IMR-90 (cell line): Measurements from ENCODE around the gene ISM2. TPM values are rescaled to one million over a fixed set of nuclear protein-coding genes. Genes with fewer than 3 reads are reported as not detected.

Source experiments
- ATAC-seq: fragments of 200-7000 bp; cut with Tn5 transposase; 2 replicates; pipeline ENCODE4 v1.9.1; 2020; ENCODE audit warnings: low read depth, mild to moderate bottlenecking, moderate library complexity
- BruUV-seq: library from RNA; stranded (reverse); fragments of 400-500 nt; replicated peaks from 2 replicates; lab custom pipeline; 2021; lab: Mats Ljungman, UMichigan
- CTCF ChIA-PET: fragments of 300-600 bp; formaldehyde crosslinking; extraction: SDS; loops from one replicate; lab custom pipeline; 2021; ENCODE audit warnings: antibody characterized with exemption; lab: Yijun Ruan, JAX
- POLR2A ChIA-PET: fragments of 300-600 bp; sonication (Branson Sonifier 250); formaldehyde crosslinking; loops from one replicate; lab custom pipeline; 2022; ENCODE audit warnings: antibody characterized with exemption; ENCODE audit not compliant: unreplicated experiment; lab: Charles Lee
- DNase-seq: peaks from one replicate; pipeline ENCODE4 v3.0.0; 2013
- H2AFZ ChIP-seq: replicated peaks from 2 replicates; pipeline ENCODE3; 2013; ENCODE audit warnings: low read length, mild to moderate bottlenecking; ENCODE audit not compliant: poor library complexity
- H2AK5ac ChIP-seq: 2 replicates; pipeline ENCODE4 v1.6.1; 2013; ENCODE audit warnings: low read depth, low read length, inconsistent platforms
- H2AK9ac ChIP-seq: replicated peaks from 2 replicates; pipeline ENCODE3; 2013; ENCODE audit warnings: mild to moderate bottlenecking, low read depth, low read length, moderate library complexity; ENCODE audit not compliant: poor library complexity
- H2BK120ac ChIP-seq: 2 replicates; pipeline ENCODE4 v1.6.1; 2013; ENCODE audit warnings: low read depth, low read length, inconsistent platforms
- H2BK15ac ChIP-seq: 3 replicates; pipeline ENCODE4 v1.6.1; 2013; ENCODE audit warnings: low read depth, low read length, inconsistent platforms
- H2BK20ac ChIP-seq: 2 replicates; pipeline ENCODE4 v1.6.1; 2013; ENCODE audit warnings: low read depth, mild to moderate bottlenecking, inconsistent platforms, low read length, moderate library complexity
- H2BK5ac ChIP-seq: 2 replicates; pipeline ENCODE4 v1.6.1; 2013; ENCODE audit warnings: mild to moderate bottlenecking, low read depth, low read length, inconsistent platforms; ENCODE audit not compliant: poor library complexity, severe bottlenecking
- H3K14ac ChIP-seq: replicated peaks from 2 replicates; pipeline ENCODE4 v1.6.1; 2013; ENCODE audit warnings: low read depth, low read length, inconsistent platforms
- H3K18ac ChIP-seq: 2 replicates; pipeline ENCODE4 v1.6.1; 2013; ENCODE audit warnings: low read depth, low read length, control low read depth
- H3K23ac ChIP-seq: 2 replicates; pipeline ENCODE4 v1.6.1; 2013; ENCODE audit warnings: low read depth, low read length, inconsistent platforms
- H3K27ac ChIP-seq: 2 replicates; pipeline ENCODE4 v1.5.1; 2013; ENCODE audit warnings: mild to moderate bottlenecking, control low read depth, low read length; ENCODE audit not compliant: insufficient read depth
- H3K27me3 ChIP-seq: 2 replicates; pipeline ENCODE4 v1.6.1; 2013; ENCODE audit warnings: low read length; ENCODE audit not compliant: control insufficient read depth, insufficient read depth
- H3K36me3 ChIP-seq: 2 replicates; pipeline ENCODE4 v1.6.1; 2013; ENCODE audit warnings: low read length, mixed read lengths; ENCODE audit not compliant: control insufficient read depth, insufficient read depth
- H3K4ac ChIP-seq: 2 replicates; pipeline ENCODE4 v1.6.1; 2013; ENCODE audit warnings: low read depth, low read length, inconsistent platforms
- H3K4me1 ChIP-seq: 2 replicates; pipeline ENCODE4 v1.6.1; 2013; ENCODE audit warnings: low read length, mixed read lengths; ENCODE audit not compliant: control insufficient read depth, insufficient read depth
- H3K4me2 ChIP-seq: 2 replicates; pipeline ENCODE4 v1.6.1; 2013; ENCODE audit warnings: low read depth, mild to moderate bottlenecking, control low read depth, low read length, moderate library complexity
- H3K4me3 ChIP-seq: 2 replicates; pipeline ENCODE4 v1.5.1; 2013; ENCODE audit warnings: low read depth, mild to moderate bottlenecking, control low read depth, low read length, moderate library complexity; ENCODE audit not compliant: insufficient read depth
- H3K56ac ChIP-seq: 2 replicates; pipeline ENCODE4 v1.6.1; 2013; ENCODE audit warnings: low read length, inconsistent platforms; ENCODE audit not compliant: insufficient read depth; ENCODE audit errors: extremely low read depth
- H3K79me1 ChIP-seq, 2 experiments: 2 replicates each; pipeline ENCODE4 v1.6.1; 2013; ENCODE audit warnings: low read length in 2 of 2, inconsistent platforms in 1 of 2, low read depth in 1 of 2
- H3K9ac ChIP-seq: 2 replicates; pipeline ENCODE4 v1.6.1; 2013; ENCODE audit warnings: low read depth, low read length, control low read depth
- H3K9me1 ChIP-seq: 2 replicates; pipeline ENCODE4 v1.6.1; 2013; ENCODE audit warnings: low read length, inconsistent platforms; ENCODE audit not compliant: insufficient read depth
- H3K9me3 ChIP-seq: 2 replicates; pipeline ENCODE4 v1.6.1; 2013; ENCODE audit warnings: low read length; ENCODE audit not compliant: control insufficient read depth, insufficient read depth
- H4K20me1 ChIP-seq: 2 replicates; pipeline ENCODE4 v1.6.1; 2013; ENCODE audit warnings: low read length, inconsistent platforms; ENCODE audit not compliant: insufficient read depth
- H4K5ac ChIP-seq: 2 replicates; pipeline ENCODE4 v1.6.1; 2013; ENCODE audit warnings: mild to moderate bottlenecking, low read depth, low read length, control low read depth
- H4K8ac ChIP-seq, 2 experiments: 2 replicates each; pipeline ENCODE4 v1.6.1; 2013; ENCODE audit warnings: low read depth in 2 of 2, low read length in 2 of 2, control low read depth in 1 of 2, inconsistent platforms in 1 of 2
- H4K91ac ChIP-seq: 2 replicates; pipeline ENCODE4 v1.6.1; 2013; ENCODE audit warnings: low read depth, low read length, inconsistent platforms; ENCODE audit not compliant: insufficient read depth
- CEBPB ChIP-seq: IDR thresholded peaks from 2 replicates; pipeline ENCODE4 v1.6.1; 2012; ENCODE audit warnings: low read depth, low read length, improper control_type of control experiment
- WGBS, 2 experiments: methylation state at CpG; one replicate each; pipeline versions ENCODE4 v1.1.5 to v1.1.7; 2013; ENCODE audit warnings: missing lambda C conversion rate in 2 of 2; ENCODE audit not compliant: insufficient read length in 1 of 2; ENCODE audit errors: extremely low coverage in 2 of 2; 5-methylcytosine and 5-hydroxymethylcytosine counted together
- dilution Hi-C: fragments of 300-500 bp; cut with HindIII; formaldehyde crosslinking; loops from one replicate; pipeline ENCODE4 v1.14.3; 2018; ENCODE audit warnings: low sequenced_read_pairs; ENCODE audit not compliant: unreplicated experiment
- in situ Hi-C: fragments of 300-500 bp; cut with MboI; formaldehyde crosslinking; loops from 3 replicates; pipeline ENCODE4 v1.14.3; 2019; ENCODE audit warnings: low sequenced_read_pairs, inconsistent platforms, mixed read lengths
- intact Hi-C: fragments of 100-400 bp; cut with micrococcal nuclease; formaldehyde crosslinking; loops from 2 replicates; pipeline ENCODE4 v1.10.0; 2022
- polyA plus RNA-seq, 3 experiments: library from polyadenylated mRNA; depleted of rRNA; stranded (reverse); fragments of >200 nt; gene quantifications; 2 replicates each; pipeline ENCODE4 v1.2.3, GENCODE V29; 2012; ENCODE audit warnings: low replicate concordance in 1 of 3
- total RNA-seq: library from RNA; depleted of rRNA; stranded (reverse); fragments of >200 nt; gene quantifications from 2 replicates; pipeline ENCODE4 v1.2.3, GENCODE V29; 2012

ISM2 gene
- total and polyA plus RNA-seq, 2 of the 4 experiments (the other 2 are of a cell fraction), result under 0.01 to 0.12 TPM

GRCh38 chr14:77490347-77490986 is 8.1 kb downstream of the ISM2 start:
- Histone ChIP-seq H3K18ac (no peak overlapping the region), H2BK20ac (no peak overlapping the region), H3K9ac (no peak overlapping the region), H3K9me3 (no peaks in the 10 kb centered on the region), H3K79me1 (no peaks in the 10 kb centered on the region), H2AK5ac (no peak overlapping the region), H2AK9ac (no peak overlapping the region), H3K36me3 (no peaks in the 10 kb centered on the region), H3K4me3 (no peak overlapping the region), H3K4ac (no peak overlapping the region), H2AFZ (peak overlapping the region; percentile 43), H4K20me1 (no peaks in the 10 kb centered on the region), H3K23ac (no peak overlapping the region), H3K4me2 (no peak overlapping the region), H3K27ac (no peak overlapping the region), H3K14ac (no peak overlapping the region), H4K8ac (no peak overlapping the region), H3K27me3 (peaks cover 3% of the 10 kb centered on the region; the same call in 1 of the 2 replicates), H3K56ac (no peak overlapping the region), H3K4me1 (no peaks in the 10 kb centered on the region), H2BK15ac (no peak overlapping the region), H2BK120ac (no peak overlapping the region), H4K91ac (no peak overlapping the region), H3K9me1 (peaks cover 3% of the 10 kb centered on the region; the same call in 1 of the 2 replicates), H2BK5ac (no peak overlapping the region), H4K5ac (no peak overlapping the region)
- CTCF ChIA-PET, result interaction anchor here (0.8 kb wide), 1 partner anchor 8 kb away, joined by 3 read pairs; the partner anchor contains the start of gene ISM2
- ATAC-seq, result no peak
- dilution Hi-C loops (no loop called here), in situ Hi-C loops (no loop called here), intact Hi-C loops (no loop called here)
- no peak for DNase-seq
- no peak for TF ChIP-seq CEBPB
- BruUV-seq, result no TSS peak
- WGBS, 2 experiments, result no CpG with 5 or more reads among the region's 8 CpGs
- POLR2A ChIA-PET, result no interaction called here
